Activated T-helper 1 cell treated with Interleukin-2 at 50 U/mL for 16 hours (primary cell): ENCODE data around the gene C2orf69.

Experiments used
- DNase-seq: peaks from one replicate; pipeline ENCODE4 v3.0.0-alpha.2; 2020; ENCODE audit warnings: low read depth

Gene C2orf69

DNA sequence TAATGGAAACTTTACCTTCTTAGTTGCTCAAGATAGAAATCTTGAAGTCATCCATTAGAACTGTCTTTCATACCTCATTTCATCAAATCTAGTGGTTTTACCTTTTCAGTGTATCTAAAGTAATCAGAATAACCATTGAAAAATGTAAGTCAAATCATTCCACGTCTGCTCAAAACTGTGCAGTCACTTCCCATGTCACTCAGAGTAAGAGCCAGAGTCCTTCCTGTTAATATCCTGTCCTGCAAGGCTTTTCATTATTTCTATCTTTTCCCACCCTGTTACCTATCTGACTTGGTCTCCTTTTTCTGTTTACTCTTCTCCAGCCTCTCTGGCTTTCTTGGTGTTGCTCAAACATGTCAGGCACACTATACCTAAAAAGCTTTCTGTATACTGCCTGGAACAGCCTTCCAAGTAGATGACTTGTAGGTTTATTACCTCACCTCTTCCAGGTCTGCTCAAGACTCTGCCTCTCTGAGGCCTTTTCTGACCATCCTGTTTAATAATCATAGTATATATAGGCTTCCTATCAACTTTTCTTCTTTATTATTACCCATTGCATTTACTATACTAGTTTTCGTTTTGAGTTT is 3.4 kb downstream of the C2orf69 start:
- DNase-seq: no peak

DNA sequence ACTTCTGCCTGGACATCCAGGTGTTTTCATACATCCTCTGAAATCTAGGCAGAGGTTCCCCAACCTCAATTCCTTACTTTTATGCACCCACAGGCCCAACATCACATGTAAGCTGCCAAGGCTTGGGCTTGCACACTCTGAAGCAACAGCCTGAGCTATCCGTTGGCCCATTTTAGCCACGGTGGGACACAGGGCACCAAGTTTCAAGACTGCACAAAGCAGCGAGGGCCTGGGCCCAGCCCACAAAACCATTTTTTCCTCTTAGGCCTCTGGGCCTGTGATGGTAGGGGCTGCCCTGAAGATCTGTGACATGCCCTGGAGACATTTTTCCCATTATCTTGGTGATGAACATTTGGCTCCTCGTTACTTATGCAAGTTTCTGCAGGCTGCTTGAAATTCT is 5.9 kb downstream of the C2orf69 start:
- DNase-seq: no peak

DNA sequence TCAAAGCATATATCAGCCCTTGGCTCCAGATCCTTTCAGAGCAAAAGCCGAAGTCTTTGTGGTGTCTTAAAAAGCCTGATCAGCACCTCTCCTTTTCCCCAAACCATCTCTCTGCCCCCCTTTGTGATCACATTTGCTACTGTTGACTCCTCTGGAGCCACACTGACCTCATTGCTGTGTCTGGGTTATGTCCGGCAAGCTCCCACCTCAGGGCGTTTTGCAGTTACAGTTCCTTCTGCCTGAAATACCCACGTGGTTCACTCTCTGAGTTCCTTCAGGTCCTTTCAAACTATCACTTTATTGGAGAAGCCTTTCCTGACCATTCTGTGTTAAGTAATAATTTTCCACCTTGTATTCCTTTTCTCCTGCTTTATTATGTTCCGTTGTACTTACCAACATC is 11.8 kb downstream of the C2orf69 start:
- no peak for DNase-seq

DNA sequence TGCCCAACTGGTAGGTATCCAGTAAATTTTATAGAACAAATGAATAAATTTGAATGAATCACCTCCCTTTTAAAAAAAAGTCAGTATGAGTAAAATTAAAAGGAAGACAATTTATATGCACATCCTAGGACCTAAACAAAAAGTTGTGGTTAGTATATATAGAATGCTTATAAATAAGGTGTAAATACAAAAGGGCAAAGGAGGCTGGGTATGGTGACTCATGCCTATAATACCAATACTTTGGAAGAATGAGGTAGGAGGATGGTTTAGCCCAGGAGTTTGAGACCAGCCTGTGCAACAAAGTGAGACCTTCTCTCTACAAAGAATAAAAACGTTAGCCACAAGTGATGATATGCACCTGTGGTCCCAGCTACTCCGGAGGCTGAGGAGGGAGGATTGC is 12.8 kb downstream of the C2orf69 start:
- no peak for DNase-seq

DNA sequence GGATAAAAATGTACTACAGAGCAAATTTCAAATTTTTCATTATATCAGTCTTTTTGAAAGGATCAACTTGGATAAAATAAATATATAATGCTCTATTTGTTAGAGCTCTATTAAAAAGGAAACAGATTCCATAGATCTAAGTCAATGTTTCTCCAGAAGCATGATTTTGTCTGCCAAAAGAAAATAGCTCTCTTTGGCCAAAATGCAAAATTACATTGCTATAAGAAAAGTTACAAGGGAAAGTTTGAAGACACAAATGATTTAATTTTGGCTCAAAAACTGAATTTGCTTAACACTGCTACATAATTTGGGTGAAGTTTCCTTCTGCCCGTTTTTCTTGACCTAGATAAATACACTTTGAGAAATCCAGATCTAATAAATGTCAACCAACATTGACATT is 15.7 kb downstream of the C2orf69 start:
- no peak for DNase-seq

DNA sequence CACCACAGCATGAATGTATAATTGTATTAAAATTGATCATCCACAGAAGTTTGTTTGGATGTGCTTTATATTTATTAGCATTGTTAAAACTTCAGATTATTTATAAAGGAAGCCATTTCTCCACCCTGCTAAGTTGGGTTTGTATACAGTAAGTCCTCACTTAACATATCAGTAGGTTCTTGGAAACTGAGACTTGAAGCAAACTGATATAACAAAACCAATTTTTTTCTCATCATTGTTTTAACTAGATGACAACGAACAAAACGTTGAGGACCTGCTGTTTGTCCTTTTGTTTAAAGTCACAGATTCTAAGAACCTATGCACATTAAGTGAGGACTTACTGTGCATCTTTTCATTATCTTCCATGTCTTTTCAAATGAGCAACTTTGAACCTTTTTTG is 17.1 kb downstream of the C2orf69 start:
- DNase-seq: no peak

DNA sequence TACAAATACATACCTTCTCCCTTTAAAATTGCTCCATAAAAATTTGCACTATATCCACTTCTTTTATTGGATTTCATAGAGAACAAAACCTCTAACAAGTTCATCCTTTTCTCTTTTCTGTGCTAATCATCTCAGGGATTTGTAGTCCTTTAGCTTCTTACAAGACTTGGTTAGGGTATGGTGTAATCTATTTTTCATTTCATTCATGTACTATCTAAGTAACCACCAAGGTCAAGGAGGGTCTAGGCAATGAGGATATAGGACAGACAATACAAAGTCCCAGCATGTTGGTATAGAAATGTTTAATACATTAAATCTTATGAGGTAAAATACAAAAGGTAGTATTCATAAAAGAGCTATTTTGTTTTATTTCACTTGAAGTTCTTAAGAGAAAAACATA is 17.5 kb downstream of the C2orf69 start:
- DNase-seq: no peak

DNA sequence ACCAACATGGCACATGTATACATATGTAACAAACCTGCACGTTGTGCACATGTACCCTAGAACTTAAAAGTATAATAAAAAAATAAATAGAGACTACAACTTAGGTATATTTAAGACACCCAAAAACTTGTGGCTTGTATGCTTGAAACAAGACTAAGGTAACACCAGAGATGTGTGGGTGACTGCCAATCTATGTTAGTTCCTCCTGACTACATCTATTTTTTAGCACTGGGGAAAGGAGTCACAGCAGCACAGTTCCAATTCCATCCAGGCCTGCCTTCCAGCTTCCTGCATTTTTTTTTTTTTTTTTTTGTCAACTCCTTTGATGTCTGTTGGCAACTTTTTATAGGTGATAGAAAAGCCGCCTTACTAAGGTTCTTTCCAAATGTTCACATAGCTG is 18.2 kb downstream of the C2orf69 start:
- DNase-seq: no peak

DNA sequence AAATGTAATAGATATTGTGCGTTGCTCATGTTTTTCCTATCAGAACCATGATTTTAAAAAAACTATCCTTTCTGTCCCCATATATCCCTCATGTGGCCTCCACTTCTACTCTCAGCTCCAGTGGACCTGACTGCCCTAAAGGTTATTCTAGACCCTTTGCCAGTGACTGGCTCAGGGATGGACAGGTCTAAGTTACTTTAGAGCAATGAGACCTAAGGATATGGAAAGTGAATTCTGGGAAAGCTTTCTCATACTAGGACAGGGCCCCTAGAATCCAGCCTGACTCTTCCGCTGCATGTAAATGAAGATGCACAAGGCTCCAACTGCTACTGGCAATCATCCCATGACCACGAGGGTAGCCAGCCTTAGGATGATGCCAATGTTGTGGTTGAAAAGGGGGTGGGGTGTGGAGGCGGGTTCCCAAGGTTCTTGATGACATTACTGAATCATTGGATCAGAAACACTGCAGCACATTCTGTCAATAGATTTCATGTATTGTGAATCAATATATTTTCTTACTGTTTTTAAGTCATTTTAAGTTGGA is 21.3 kb downstream of the C2orf69 start:
- no peak for DNase-seq

DNA sequence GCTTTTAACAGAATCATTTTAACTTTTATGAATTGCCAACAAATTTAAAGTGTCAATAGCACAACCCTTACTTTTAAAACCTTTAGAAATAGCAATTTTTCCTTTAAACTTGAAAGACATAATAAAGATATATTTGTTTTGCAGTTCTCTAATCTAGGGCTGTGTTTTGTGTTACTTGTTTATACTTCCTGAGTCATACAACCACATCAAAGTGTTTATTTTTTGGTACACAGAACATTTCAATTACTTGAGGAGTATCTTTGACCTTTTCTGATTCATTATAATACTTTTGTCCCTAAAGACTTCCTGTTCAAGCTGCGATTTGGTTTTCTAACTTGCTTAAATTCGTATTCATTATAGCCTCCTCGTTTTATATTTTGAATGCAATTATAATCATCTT is 22.4 kb downstream of the C2orf69 start:
- no peak for DNase-seq

DNA sequence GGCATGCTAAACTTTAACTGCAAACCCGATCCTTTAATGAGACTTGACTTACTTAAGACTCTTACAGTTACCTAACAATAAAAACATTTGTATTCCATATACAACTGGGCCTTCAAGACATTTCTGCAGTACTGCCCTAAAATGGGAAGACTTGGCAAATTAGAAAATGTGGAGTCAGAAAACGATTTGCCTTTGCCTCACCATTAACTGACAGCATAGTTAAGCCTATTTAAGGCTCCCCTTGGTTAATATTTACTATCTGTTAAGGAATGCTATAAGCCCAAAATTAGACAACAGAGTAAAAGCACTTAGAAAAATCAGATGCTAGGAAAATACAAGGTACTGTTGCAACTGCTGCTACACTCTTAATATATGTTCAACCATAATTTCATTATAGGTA is 25.5 kb downstream of the C2orf69 start:
- no peak for DNase-seq

DNA sequence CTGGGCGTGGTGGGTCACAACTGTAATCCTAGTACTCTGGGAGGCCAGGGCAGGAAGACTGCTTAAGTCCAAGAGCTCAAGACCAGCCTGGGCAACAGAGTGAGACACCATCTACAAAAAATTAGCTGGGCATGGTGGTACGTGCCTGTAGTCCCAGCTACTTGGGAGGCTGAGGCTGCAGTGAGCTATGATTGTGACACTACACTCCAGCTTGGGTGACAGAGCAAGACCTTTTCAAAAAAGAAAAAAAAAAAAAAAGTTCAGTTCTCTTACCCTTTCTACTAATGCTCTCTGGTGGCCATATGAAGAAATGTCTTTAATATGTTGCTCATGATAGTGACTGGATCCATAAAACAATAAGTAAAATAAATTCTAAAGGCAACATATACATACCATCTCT is 29.3 kb downstream of the C2orf69 start:
- no peak for DNase-seq

DNA sequence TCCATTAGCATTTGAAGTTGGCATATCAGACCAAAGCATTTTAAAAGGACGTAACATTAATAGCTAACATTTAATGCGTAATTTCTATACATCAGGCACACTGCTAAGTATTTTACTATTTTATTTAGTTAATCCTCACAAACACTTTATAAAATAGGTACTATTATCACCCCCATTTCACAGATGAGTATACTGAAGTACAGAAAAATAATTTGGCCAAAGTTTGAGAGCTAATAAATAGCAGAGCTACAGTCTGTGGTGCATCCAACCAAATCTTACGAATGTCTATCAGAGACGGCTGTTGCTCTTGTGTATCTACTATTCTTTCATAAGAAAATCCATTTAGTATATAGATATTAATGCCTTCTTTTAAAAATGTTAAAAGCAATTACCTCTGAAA is 32.3 kb downstream of the C2orf69 start:
- no peak for DNase-seq

DNA sequence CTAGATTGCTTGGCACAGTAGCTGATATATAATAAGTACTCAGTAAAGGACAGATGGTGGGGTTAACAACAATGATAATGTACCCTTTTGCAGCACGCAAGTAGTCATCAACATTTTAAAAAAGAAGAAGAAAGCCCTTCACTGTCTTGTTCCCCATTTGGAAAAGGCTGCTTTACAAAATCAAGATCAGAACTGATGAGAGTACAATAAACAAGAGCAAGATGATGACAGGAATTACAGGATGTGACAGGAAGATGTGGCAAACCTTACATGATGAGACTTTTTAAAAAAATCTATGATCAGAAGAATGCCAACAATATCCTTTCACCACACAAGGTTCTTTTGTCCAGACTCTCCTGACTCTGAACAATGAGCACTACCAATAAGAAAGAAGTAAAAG is 35.1 kb downstream of the C2orf69 start:
- DNase-seq: no peak

DNA sequence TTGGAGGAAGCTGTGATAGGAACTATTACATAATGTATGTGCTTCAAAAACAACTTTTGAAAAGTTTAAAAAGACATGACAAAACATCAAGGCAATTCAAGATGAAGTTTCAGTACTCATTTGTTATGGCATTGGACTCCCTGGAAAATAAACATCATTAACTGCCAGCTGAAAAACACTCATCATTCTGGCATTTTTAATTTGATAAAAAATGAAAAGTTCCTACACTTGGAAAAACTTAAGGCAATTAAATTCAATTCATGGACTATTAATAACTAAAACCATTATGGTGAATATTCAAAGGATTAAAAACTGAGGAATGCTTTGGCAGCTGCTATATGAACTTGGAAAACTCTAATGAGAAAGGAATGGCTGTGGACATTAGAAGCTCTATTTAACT is 35.7 kb downstream of the C2orf69 start:
- no peak for DNase-seq

DNA sequence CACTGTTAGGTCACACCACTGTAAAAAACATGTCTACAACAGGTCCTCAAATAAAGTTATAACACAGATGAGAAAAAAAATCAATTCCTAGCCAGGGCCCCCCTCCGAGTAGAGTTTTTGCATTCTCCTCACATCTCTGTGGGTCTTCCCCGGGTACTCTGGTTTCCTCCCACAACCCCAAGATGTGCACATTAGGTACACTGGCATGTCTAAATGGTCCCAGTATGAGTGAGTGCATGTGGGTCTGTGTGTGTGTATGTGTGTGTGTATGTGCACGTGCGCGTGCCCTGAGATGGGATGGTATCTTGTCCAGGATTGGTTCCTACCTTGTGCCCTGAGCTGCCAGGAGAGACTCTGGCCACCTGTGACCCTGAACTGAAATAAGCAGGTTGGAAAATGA is 39.3 kb downstream of the C2orf69 start:
- DNase-seq: no peak

DNA sequence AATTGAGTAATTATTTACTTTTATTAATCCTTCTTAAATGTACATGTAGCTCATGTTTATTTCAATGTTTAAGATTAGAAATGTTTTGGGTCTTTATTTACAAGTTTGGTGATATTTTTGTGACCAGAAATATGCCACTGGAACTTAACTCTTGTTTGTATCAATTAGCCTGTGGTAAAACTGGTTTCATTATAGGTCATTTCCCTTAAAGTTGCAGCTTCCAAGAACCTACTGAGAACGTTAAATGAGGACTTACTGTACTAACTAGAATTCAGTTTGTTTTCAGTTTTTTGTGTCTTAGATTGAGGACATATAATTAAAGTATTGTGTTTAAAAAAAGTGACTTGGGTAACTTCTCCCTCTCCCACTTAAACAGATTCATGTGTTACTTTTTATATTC is 39.9 kb downstream of the C2orf69 start:
- no peak for DNase-seq

DNA sequence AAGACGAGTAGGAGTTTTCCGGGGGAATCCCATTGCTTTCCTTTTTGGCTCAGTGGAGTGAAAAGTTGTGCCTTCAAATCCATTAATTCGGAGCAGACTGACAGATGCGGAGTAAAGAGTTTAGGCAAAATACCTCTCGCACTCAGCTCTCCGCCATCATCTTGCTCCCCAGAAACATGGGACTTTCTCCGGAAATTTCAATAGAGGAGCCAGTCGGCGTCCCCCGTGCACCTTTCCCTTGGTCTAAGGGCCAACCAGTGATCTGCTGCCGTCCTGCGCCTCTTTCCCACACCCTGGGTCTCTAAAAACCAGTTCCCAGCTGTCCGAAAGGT is 43.9 kb downstream of the C2orf69 start:
- no peak for DNase-seq

DNA sequence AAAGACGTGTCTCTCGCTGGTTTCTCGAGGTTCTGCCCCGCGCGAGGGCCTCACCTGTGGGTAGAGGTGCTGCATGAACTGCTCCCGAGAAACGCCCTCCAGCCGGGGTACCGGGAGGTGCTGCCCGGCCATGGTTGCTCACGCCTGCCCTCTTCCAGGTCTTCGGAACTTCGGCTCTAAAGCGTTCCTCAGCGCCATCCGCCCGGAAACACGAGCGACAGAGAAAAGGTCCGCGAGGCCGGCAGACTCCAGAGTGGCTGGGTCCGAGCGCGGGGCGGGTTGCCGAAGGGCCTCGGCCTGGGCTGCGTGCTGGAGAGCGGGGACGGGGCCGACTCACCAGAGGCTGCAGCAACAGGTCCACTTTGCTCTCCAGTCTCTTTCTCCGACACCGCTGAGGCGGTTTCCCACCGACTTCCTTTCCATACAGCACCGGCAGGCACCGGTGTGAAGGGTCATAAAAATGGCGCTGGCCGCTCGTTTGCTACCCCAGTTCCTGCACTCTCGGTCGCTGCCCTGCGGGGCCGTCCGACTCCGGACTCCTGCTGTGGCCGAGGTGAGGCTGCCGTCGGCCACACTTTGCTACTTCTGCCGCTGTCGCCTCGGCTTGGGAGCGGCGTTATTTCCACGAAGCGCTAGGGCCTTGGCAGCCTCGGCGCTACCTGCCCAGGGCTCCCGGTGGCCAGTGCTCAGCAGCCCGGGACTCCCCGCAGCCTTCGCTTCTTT is 44.4 kb downstream of the C2orf69 start, which contains the start of the genes MAIP1 and TYW5:
TSS of gene MAIP1 (plus strand) at position 244 of the 723 bp plus-strand sequence. CDS start at position 461, 217 bp downstream.
TSS of gene TYW5 (minus strand) at position 153 of the 723 bp plus-strand sequence. CDS start at position 132, 21 bp downstream.
- DNase-seq: peak; percentile 59

DNA sequence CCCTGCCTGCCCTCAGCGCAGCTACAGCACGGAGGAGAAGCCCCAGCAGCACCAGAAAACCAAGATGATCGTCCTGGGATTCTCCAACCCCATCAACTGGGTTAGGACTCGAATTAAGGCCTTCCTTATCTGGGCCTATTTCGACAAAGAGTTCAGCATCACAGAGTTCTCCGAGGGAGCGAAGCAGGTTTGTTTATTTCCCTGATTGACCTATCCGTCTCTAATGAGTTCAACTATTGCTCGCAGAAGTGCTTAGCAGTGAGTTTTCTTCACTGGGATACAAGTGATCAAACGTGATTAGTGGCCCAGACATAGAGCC is 44.9 kb downstream of the C2orf69 start:
- no peak for DNase-seq

DNA sequence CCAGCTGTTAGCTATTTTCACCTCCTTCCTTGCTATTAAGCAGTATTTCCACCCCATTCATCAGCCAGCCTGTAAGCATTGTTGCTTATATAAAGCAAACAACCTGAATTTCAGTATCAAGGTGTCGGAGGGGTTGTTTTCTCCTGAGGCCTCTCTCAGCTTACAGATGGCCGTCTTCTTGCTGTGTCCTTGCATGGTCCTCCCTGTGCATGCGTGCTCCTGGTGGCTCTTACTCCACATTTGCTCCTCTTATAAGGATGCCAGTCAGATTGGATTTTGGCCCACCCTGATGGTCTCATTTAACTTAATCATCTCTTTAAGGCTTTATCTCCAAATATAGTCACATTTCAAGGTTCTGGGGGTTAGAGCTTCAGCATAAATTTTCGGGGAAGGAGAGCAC is 46.9 kb downstream of the C2orf69 start:
- no peak for DNase-seq

DNA sequence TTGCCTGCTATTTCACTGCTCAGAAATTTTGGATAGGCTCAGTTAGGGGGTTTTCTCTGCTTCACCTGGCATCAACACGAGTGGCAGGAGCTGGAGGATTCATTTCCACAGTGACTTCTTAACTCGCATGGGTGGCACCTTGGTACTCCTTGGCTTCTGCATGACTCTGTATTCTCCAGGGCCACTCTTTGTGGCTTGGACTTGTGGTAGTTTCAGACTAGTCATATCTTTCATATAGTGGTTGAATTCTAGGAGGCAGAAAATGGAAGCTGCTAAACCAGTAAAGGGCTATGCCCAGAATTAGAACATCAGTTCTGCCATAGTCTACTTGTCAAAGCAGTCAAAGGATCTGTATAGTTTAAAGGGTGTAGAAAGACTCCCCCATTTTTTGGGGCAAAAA is 51.1 kb downstream of the C2orf69 start:
- DNase-seq: no peak

DNA sequence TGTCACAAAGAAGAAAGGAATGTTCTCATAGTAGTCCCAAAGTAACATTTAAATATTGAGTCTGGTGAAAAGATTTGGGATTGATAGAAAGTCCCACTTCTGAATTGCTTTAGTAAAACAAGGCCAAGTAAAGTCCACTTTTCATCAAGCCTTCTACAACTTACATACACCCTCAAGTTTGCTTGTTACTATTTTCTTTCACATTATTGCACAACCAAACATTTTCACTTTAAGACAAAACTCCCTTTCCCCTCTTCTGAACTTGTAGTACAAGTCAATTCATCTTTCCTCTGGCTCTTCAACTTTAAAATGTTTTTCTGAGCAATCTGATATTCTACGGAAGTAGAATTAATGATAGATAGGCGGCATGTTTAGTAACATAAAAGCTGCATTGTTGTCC is 55.3 kb downstream of the C2orf69 start:
- no peak for DNase-seq

DNA sequence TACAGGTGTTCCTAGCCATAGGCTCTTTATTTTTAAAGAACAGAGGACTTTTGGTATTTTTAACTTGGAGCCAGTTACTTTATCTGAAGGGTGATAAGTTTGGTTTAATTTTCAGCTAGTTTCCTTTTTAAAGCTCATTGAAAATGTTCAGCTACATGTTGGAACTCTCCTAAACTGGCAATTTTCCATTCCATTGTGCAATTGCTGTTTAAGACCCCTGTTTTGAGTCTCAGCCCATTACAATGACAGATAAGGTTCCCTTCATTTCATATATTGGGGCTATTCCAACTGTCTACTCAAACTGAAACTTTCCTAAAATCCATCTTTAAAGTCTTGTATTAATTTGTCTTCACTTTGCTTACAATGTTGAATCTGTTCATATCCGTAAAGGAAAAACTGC is 55.9 kb downstream of the C2orf69 start:
- DNase-seq: no peak
